ENCODE data around the gene RAPGEF5.

DNA sequence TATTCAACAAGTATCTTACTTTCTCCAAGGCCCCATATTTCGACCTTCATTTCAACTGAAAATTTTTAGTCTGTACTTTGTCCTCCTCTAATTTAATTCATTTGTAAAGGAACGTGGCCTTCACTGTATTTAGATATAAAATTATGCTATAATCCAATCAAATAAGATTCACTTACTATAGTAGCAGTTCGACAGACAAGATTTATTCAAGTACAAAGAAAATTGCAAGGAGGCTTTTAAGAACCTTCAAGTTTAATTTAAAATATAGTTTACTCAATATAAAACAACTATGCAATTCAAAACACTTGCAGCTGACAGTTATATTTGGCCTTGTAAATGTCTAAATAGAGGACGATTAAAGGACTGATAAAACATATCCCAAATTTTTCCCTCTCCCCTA is 85.6 kb downstream of the RAPGEF5 start:
- TF ChIP-seq, protein P1, sequence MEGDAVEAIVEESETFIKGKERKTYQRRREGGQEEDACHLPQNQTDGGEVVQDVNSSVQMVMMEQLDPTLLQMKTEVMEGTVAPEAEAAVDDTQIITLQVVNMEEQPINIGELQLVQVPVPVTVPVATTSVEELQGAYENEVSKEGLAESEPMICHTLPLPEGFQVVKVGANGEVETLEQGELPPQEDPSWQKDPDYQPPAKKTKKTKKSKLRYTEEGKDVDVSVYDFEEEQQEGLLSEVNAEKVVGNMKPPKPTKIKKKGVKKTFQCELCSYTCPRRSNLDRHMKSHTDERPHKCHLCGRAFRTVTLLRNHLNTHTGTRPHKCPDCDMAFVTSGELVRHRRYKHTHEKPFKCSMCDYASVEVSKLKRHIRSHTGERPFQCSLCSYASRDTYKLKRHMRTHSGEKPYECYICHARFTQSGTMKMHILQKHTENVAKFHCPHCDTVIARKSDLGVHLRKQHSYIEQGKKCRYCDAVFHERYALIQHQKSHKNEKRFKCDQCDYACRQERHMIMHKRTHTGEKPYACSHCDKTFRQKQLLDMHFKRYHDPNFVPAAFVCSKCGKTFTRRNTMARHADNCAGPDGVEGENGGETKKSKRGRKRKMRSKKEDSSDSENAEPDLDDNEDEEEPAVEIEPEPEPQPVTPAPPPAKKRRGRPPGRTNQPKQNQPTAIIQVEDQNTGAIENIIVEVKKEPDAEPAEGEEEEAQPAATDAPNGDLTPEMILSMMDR (IDR thresholded peaks at IDR 0.05): no peak
- TF ChIP-seq POLR2A (IDR thresholded peaks at IDR 0.05): no peak
